Aorta (tissue), 4 donors: ENCODE measurements around the gene EIF4E2. TPM values are rescaled to one million over a fixed set of nuclear protein-coding genes. Genes with fewer than 3 reads are reported as not detected.

Experiments
- polyA plus RNA-seq, 2 donors: library from polyadenylated mRNA; stranded (reverse); fragments of 200-250 nt; gene quantifications; one replicate each; pipeline ENCODE4 v1.2.3, GENCODE V29; 2013
- total RNA-seq, 2 donors: library from RNA; stranded (reverse); fragmentation: NEBNext Ultra II Directional; extraction: Animal tissue kit (Norgen Biotek cat#: 25700); gene quantifications; one replicate each; pipeline ENCODE4 v1.2.1, GENCODE V29; 2021
- donor health status: healthy with polysubstance abuse.
- donor health status: Bipolar disorder and iron deficiency.
- donor health status: DM: no; HTN: no; CAD: no.
- donor health status: DM: yes; HTN: yes; CAD: no.

The EIF4E2 gene
- total and polyA plus RNA-seq, 4 donors = 43.9 to 60.7 (median 55.1) TPM

Other genes with a start within 250 kb of the EIF4E2 start
- not detected for gene ALPP, start 171.9 kb upstream of the EIF4E2 start, total RNA-seq
- not detected for gene ALPP, start 171.9 kb upstream of the EIF4E2 start, polyA plus RNA-seq
- gene ALPG, start 143.8 kb upstream of the EIF4E2 start, total RNA-seq = not detected
- not detected for gene ALPG, start 143.8 kb upstream of the EIF4E2 start, polyA plus RNA-seq
- not detected for gene ALPI, start 94.5 kb upstream of the EIF4E2 start, total RNA-seq
- 10 to 100 TPM in 1 of 2 donors, under 1 TPM in 1; 0.18 to 19.9 TPM for gene ALPI, start 94.5 kb upstream of the EIF4E2 start, polyA plus RNA-seq
- 1 to 10 TPM; 2.1 to 7.2 TPM for gene ECEL1, start 62.9 kb upstream of the EIF4E2 start, total RNA-seq
- gene ECEL1, start 62.9 kb upstream of the EIF4E2 start, polyA plus RNA-seq = not detected
- not detected for gene PRSS56, start 30.3 kb upstream of the EIF4E2 start, total RNA-seq
- not detected for gene PRSS56, start 30.3 kb upstream of the EIF4E2 start, polyA plus RNA-seq
- gene CHRND, start 24.5 kb upstream of the EIF4E2 start, total RNA-seq = not detected
- gene CHRND, start 24.5 kb upstream of the EIF4E2 start, polyA plus RNA-seq = not detected
- gene CHRNG, start 11.0 kb upstream of the EIF4E2 start, total RNA-seq = not detected
- not detected for gene CHRNG, start 11.0 kb upstream of the EIF4E2 start, polyA plus RNA-seq
- gene TIGD1, start 132 bp upstream of the EIF4E2 start, total RNA-seq = 1 to 10 TPM; 2.3 to 3.3 TPM
- 1 to 10 TPM in 1 of 2 donors, under 1 TPM in 1; 0.50 to 1.8 TPM for gene TIGD1, start 132 bp upstream of the EIF4E2 start, polyA plus RNA-seq
- gene EFHD1, start 82.9 kb downstream of the EIF4E2 start, total RNA-seq = 100 to 1,000 TPM in 1 of 2 donors, 10 to 100 TPM in 1; 85.8 to 236 TPM
- 100 to 1,000 TPM; 135 to 146 TPM for gene EFHD1, start 82.9 kb downstream of the EIF4E2 start, polyA plus RNA-seq
- 100 to 1,000 TPM in 1 of 2 donors, 10 to 100 TPM in 1; 74.0 to 100 TPM for gene GIGYF2, start 146.6 kb downstream of the EIF4E2 start, total RNA-seq
- gene GIGYF2, start 146.6 kb downstream of the EIF4E2 start, polyA plus RNA-seq = 10 to 100 TPM; 13.3 to 13.4 TPM
- gene KCNJ13, start 225.9 kb downstream of the EIF4E2 start, total RNA-seq = not detected
- gene KCNJ13, start 225.9 kb downstream of the EIF4E2 start, polyA plus RNA-seq = 10 to 100 TPM in 1 of 2 donors, not detected in 1; 17.2 TPM